OCI-LY7 (cell line): ENCODE measurements around the gene ZBTB16.

ENCODE experiments used
- EZH2phosphoT487 ChIP-seq: fragments of 200-600 bp; sonication (generic); IDR thresholded peaks from 2 replicates; pipeline ENCODE4 v1.6.1; 2018; ENCODE audit warnings: low read depth, borderline replicate concordance, mild to moderate bottlenecking, mixed run types, antibody characterized with exemption, low read length, moderate library complexity, mixed read lengths
- TF ChIP-seq, protein P1 (sequence below): fragments of 200-600 bp; sonication (generic); conservative IDR thresholded peaks from 2 replicates; pipeline ENCODE4 v1.5.1; 2014; ENCODE audit warnings: mild to moderate bottlenecking, antibody characterized with exemption, low read length, moderate library complexity, mixed read lengths

DNA sequence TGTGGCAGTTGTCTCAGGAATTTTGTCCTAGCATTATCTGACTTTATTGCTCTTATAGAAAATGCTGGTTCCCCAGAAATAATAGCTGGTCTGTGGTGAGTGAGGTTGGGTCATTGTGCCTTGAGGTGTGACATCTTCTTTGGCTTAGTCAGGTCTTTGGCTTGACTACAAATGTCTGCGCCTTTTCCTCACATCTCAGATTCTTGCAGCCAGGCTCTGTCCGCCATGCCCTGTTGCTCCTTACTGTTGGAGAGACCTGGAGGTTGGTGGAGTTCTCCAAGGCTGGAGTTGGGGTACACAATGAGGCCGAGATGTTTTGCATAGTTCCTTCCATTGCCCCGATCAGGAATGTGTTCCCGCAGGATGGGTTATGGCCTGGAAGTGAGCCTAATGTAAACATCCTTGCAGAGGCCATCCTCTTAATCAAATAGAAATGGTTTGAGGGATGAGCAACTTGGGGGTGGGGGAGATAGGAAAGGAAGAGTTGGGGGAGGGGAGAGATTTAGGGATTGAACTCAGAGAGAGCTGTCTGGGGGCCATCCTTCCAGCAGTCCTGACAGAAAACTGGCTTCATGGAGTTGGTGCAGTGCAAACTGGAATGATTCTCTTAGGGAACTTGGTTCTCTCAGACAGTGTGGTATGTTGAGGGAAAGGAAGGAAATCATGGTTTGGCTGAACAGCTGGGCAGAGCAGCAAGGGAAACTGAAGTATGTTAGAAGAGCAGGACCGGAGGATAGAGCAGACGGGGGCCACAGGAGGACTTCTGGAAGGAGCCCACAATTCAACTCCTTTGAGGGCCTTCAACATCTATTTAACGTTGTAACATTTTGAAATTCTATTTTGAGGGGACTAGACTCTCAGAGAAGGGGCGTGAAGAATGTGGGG, 49.9 kb downstream of the ZBTB16 start:
- TF ChIP-seq, protein P1, sequence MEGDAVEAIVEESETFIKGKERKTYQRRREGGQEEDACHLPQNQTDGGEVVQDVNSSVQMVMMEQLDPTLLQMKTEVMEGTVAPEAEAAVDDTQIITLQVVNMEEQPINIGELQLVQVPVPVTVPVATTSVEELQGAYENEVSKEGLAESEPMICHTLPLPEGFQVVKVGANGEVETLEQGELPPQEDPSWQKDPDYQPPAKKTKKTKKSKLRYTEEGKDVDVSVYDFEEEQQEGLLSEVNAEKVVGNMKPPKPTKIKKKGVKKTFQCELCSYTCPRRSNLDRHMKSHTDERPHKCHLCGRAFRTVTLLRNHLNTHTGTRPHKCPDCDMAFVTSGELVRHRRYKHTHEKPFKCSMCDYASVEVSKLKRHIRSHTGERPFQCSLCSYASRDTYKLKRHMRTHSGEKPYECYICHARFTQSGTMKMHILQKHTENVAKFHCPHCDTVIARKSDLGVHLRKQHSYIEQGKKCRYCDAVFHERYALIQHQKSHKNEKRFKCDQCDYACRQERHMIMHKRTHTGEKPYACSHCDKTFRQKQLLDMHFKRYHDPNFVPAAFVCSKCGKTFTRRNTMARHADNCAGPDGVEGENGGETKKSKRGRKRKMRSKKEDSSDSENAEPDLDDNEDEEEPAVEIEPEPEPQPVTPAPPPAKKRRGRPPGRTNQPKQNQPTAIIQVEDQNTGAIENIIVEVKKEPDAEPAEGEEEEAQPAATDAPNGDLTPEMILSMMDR: no peak
- no peak for TF ChIP-seq EZH2phosphoT487
